ENCODE data around the gene GRIA1. TPM values are rescaled to one million over a fixed set of nuclear protein-coding genes. Genes with fewer than 3 reads are reported as not detected.
"Not testable (repeated sequence)": the region's sequence is repeated elsewhere in the genome, so short reads cannot be mapped to it uniquely, and the experiment has no call there.

The GRIA1 gene
- total RNA-seq, 2 donors from 2014 or later = 12.4 to 39.0 TPM

GRCh38 chr5:153824909-153825308 lies 334.4 kb downstream of the GRIA1 start:
- TF ChIP-seq, protein P1, sequence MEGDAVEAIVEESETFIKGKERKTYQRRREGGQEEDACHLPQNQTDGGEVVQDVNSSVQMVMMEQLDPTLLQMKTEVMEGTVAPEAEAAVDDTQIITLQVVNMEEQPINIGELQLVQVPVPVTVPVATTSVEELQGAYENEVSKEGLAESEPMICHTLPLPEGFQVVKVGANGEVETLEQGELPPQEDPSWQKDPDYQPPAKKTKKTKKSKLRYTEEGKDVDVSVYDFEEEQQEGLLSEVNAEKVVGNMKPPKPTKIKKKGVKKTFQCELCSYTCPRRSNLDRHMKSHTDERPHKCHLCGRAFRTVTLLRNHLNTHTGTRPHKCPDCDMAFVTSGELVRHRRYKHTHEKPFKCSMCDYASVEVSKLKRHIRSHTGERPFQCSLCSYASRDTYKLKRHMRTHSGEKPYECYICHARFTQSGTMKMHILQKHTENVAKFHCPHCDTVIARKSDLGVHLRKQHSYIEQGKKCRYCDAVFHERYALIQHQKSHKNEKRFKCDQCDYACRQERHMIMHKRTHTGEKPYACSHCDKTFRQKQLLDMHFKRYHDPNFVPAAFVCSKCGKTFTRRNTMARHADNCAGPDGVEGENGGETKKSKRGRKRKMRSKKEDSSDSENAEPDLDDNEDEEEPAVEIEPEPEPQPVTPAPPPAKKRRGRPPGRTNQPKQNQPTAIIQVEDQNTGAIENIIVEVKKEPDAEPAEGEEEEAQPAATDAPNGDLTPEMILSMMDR (IDR thresholded peaks at IDR 0.05) = no peak
- no peak overlapping the region for H3K27ac ChIP-seq
- ATAC-seq (ENCODE audit: insufficient number of reproducible peaks, low FRiP score, low read depth) = no peak

DNA sequence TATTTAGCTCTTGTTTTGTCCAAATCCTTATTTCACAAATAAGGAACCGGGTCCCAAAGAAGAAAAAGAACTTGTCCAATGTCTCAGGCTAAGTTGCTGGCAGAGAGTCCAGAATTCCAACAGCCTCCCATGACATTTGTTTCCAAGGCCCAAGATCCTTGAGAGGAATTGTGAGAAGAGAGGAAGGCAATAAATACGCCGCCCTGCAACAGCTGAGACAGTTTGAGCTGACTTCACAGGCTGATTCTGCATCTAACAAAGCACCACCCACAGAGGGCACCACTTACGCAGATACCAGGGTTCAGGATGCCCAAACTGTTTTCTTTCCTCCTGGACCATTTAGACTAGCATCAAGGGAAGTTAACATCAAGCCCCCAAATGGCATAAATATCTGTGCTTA lies 336.9 kb downstream of the GRIA1 start:
- no peak for ATAC-seq (ENCODE audit: insufficient number of reproducible peaks, low FRiP score, low read depth)
- Histone ChIP-seq H3K36me3 (no peaks in the 10 kb centered on the region), H3K4me1 (ENCODE audit: control insufficient read depth in 1 of 2, low read depth in 2 of 2) (no peaks in the 10 kb centered on the region), H3K27ac (no peak overlapping the region), H3K27me3 (replicated peaks; ENCODE audit: insufficient read depth) (no peaks in the 10 kb centered on the region), H3K4me3 (no peak overlapping the region), H3K9me3 (no peaks in the 10 kb centered on the region)
- DNase-seq (ENCODE audit: low spot score) = no peak
- TF ChIP-seq, protein P1 (IDR thresholded peaks at IDR 0.05) = no peak

More at GRCh38 chr5:153824909-153825308, 334.4 kb downstream of the GRIA1 start:
- no peaks in the 10 kb centered on the region for H3K36me3 ChIP-seq
- H3K4me1 ChIP-seq (ENCODE audit: control insufficient read depth in 1 of 2, low read depth in 2 of 2) = no peaks in the 10 kb centered on the region
- H3K4me3 ChIP-seq = no peak overlapping the region
- H3K9me3 ChIP-seq = no peaks in the 10 kb centered on the region
- no peaks in the 10 kb centered on the region for H3K27me3 ChIP-seq (replicated peaks; ENCODE audit: insufficient read depth)
- no peak for DNase-seq (ENCODE audit: low spot score)

DNA sequence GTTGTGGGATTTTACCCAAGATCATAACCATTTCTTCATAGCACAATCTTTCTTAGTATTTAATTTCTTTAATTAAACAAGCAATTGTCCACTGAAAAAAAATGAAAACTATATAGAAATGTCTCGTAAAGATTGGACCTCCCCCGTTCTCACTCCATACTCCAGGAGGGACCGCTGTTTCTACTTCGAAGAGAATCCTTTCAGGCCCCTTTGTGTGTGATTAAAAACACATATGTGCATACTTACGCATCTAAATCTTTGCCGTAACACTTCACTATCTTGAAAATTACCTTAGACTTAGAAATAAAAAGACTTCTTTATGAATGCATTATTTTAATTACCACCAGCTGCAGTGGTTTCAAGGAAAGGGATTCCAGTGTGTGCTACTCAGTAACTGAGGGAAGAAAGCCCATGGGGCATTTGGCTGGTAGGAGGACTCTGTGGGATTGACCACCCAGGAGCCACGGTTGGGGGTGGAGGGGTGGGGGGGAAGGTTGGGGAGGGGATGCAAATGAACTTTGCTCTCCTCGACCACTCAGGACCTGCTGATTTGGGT lies 339.1 kb downstream of the GRIA1 start:
- TF ChIP-seq, protein P1 (IDR thresholded peaks at IDR 0.05) = no peak
- Histone ChIP-seq H3K4me3 (no peak overlapping the region), H3K27ac (no peak overlapping the region), H3K4me1 (ENCODE audit: control insufficient read depth in 1 of 2, low read depth in 2 of 2) (no peaks in the 10 kb centered on the region), H3K9me3 (no peaks in the 10 kb centered on the region), H3K27me3 (replicated peaks; ENCODE audit: insufficient read depth) (no peaks in the 10 kb centered on the region), H3K36me3 (no peaks in the 10 kb centered on the region)
- no peak for DNase-seq (ENCODE audit: low spot score)
- ATAC-seq (ENCODE audit: insufficient number of reproducible peaks, low FRiP score, low read depth) = no peak

GRCh38 chr5:153831973-153832372 lies 341.5 kb downstream of the GRIA1 start:
- no peaks in the 10 kb centered on the region for H3K4me1 ChIP-seq (ENCODE audit: control insufficient read depth in 1 of 2, low read depth in 2 of 2)
- H3K27ac ChIP-seq = no peak overlapping the region
- no peaks in the 10 kb centered on the region for H3K9me3 ChIP-seq
- no peak overlapping the region for H3K4me3 ChIP-seq
- ATAC-seq (ENCODE audit: insufficient number of reproducible peaks, low FRiP score, low read depth) (no peak), DNase-seq (ENCODE audit: low spot score) (no peak)
- TF ChIP-seq, protein P1 (IDR thresholded peaks at IDR 0.05) = no peak
- H3K27me3 ChIP-seq (replicated peaks; ENCODE audit: insufficient read depth) = no peaks in the 10 kb centered on the region
- no peaks in the 10 kb centered on the region for H3K36me3 ChIP-seq

DNA sequence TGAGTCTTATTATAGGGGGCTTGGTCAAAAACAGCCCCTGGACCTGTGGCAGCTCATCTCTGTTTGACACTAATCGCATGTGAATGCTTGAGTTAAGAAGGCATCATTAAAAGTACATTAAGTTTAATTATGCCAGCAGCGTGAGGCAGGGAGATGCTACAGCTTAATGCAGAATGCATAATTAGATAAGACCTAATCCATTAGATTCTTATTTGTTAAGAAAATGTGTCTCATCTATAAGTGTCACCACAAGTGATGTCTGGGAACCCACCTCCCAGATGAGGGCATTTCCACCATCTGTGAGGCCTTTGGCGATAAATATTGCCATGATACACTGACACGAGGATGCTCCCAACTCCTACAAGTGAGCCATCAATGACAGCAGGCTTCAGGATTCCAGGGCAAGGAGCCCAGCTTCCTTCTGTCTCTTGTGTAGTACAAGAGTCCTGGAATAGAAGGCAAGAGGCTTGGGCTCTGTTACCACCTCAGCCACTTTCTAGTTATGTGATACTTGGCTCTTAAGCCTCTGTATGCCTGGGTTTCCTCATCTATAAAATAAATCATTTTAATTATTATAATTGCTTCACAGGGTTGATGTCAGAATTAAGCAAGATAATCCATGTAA lies 345.5 kb downstream of the GRIA1 start:
- TF ChIP-seq, protein P1 (IDR thresholded peaks at IDR 0.05) = no peak
- no peak for ATAC-seq (ENCODE audit: insufficient number of reproducible peaks, low FRiP score, low read depth)
- Histone ChIP-seq H3K9me3 (no peaks in the 10 kb centered on the region), H3K27ac (no peak overlapping the region), H3K27me3 (replicated peaks; ENCODE audit: insufficient read depth) (no peaks in the 10 kb centered on the region), H3K4me1 (ENCODE audit: control insufficient read depth in 1 of 2, low read depth in 2 of 2) (no peaks in the 10 kb centered on the region), H3K36me3 (no peaks in the 10 kb centered on the region), H3K4me3 (no peak overlapping the region)
- DNase-seq (ENCODE audit: low spot score) = no peak

- not testable (repeated sequence) for DNase-seq (ENCODE audit: low spot score); H3K9me3 ChIP-seq; H3K36me3 ChIP-seq; H3K4me3 ChIP-seq; ATAC-seq (ENCODE audit: insufficient number of reproducible peaks, low FRiP score, low read depth); H3K27me3 ChIP-seq (replicated peaks; ENCODE audit: insufficient read depth); H3K27ac ChIP-seq; H3K4me1 ChIP-seq (ENCODE audit: control insufficient read depth in 1 of 2, low read depth in 2 of 2)
Measured at GRCh38 chr5:153849303-153850113, 359.0 kb downstream of the GRIA1 start.
